H1 (cell line): Measurements from ENCODE around the gene SLC36A2. TPM values are rescaled to one million over a fixed set of nuclear protein-coding genes. Genes with fewer than 3 reads are reported as not detected.

Source experiments
- CTCF ChIA-PET: fragments of 300-600 bp; sonication (Branson Sonifier 250); formaldehyde crosslinking; loops from one replicate; lab custom pipeline; 2021; ENCODE audit not compliant: partially characterized antibody; lab: Charles Lee
- POLR2A ChIA-PET: fragments of 300-600 bp; sonication (Branson Sonifier 250); formaldehyde crosslinking; loops from one replicate; lab custom pipeline; 2021; ENCODE audit warnings: inconsistent platforms; ENCODE audit not compliant: partially characterized antibody; lab: Charles Lee
- DNase-seq, 2 experiments: peaks; one replicate each; pipeline versions ENCODE4 v3.0.0 to v3.0.0-alpha.2; 2010 to 2022; ENCODE audit warnings: low spot score in 2 of 2, low read depth in 1 of 2, mixed read lengths in 1 of 2
- FAIRE-seq: peaks from 2 replicates; lab custom pipeline; 2011; peaks lifted over from hg19 to GRCh38; lab: Jason Lieb, UNC
- H2AFZ ChIP-seq: 2 replicates; pipeline ENCODE4 v1.8.1; 2012; ENCODE audit warnings: low read length, inconsistent platforms
- H2AK5ac ChIP-seq: 2 replicates; pipeline ENCODE4 v1.6.1; 2013; ENCODE audit warnings: low read depth, low read length
- H2BK120ac ChIP-seq: replicated peaks from 2 replicates; pipeline ENCODE3; 2013; ENCODE audit warnings: low read depth, low read length, inconsistent platforms
- H2BK12ac ChIP-seq: 2 replicates; pipeline ENCODE4 v1.6.1; 2013; ENCODE audit warnings: low read depth, low read length
- H2BK15ac ChIP-seq: 2 replicates; pipeline ENCODE4 v1.6.1; 2013; ENCODE audit warnings: low read length
- H2BK20ac ChIP-seq: 2 replicates; pipeline ENCODE4 v1.6.1; 2013; ENCODE audit warnings: low read length
- H2BK5ac ChIP-seq: 2 replicates; pipeline ENCODE4 v1.6.1; 2013; ENCODE audit warnings: low read depth, low read length
- H3K14ac ChIP-seq: 2 replicates; pipeline ENCODE4 v1.6.1; 2013; ENCODE audit warnings: inconsistent platforms; ENCODE audit not compliant: insufficient read length
- H3K18ac ChIP-seq: 2 replicates; pipeline ENCODE4 v1.6.1; 2013; ENCODE audit warnings: low read length; ENCODE audit errors: extremely low read depth
- H3K23ac ChIP-seq: 2 replicates; pipeline ENCODE4 v1.6.1; 2013; ENCODE audit warnings: inconsistent platforms; ENCODE audit not compliant: insufficient read length
- H3K23me2 ChIP-seq: 2 replicates; pipeline ENCODE4 v1.6.1; 2013; ENCODE audit warnings: low read depth, low read length
- H3K27ac ChIP-seq: 2 replicates; pipeline ENCODE4 v1.6.1; 2011; ENCODE audit warnings: low read depth, low read length, inconsistent platforms
- H3K27me3 ChIP-seq, 4 experiments: replicated peaks in 1 of 4; 1 replicate in 1 of 4; 2 replicates in 3 of 4; pipeline versions ENCODE4 v1.6.1 to v1.8.1; 2011 to 2013; ENCODE audit warnings: low read length in 3 of 4, mild to moderate bottlenecking in 3 of 4, inconsistent platforms in 2 of 4, mixed read lengths in 2 of 4, moderate library complexity in 1 of 4; ENCODE audit not compliant: control insufficient read depth in 3 of 4, insufficient read depth in 3 of 4; ENCODE audit errors: extremely low read depth in 1 of 4
- H3K36me3 ChIP-seq, 4 experiments: 2 replicates each; pipeline versions ENCODE4 v1.6.1 to v1.8.1; 2011 to 2013; ENCODE audit warnings: mild to moderate bottlenecking in 4 of 4, low read length in 3 of 4, moderate library complexity in 2 of 4, control low read depth in 1 of 4, inconsistent platforms in 1 of 4; ENCODE audit not compliant: insufficient read depth in 4 of 4, control insufficient read depth in 2 of 4
- H3K4ac ChIP-seq: replicated peaks from 2 replicates; pipeline ENCODE3; 2013; ENCODE audit warnings: low read length, low read depth, mixed read lengths, inconsistent platforms; ENCODE audit not compliant: insufficient read length
- H3K4me1 ChIP-seq, 4 experiments: replicated peaks in 1 of 4; 1 replicate in 1 of 4; 2 replicates in 3 of 4; pipeline versions ENCODE4 v1.6.1 to v1.8.1; 2011 to 2013; ENCODE audit warnings: low read length in 3 of 4, inconsistent platforms in 2 of 4, mixed read lengths in 1 of 4; ENCODE audit not compliant: insufficient read depth in 4 of 4, control insufficient read depth in 3 of 4
- H3K4me2 ChIP-seq, 2 experiments: 2 replicates each; pipeline versions ENCODE4 v1.6.1 to v1.8.1; 2011 to 2013; ENCODE audit warnings: low read depth in 2 of 2, low read length in 2 of 2, control low read depth in 1 of 2, inconsistent platforms in 1 of 2, mild to moderate bottlenecking in 1 of 2; ENCODE audit not compliant: insufficient read depth in 1 of 2
- H3K4me3 ChIP-seq, 4 experiments: fragments of 200-600, 300-600 bp in 1 of 4; sonication (generic), shearing (Covaris generic), sonication (Bioruptor Twin) in 1 of 4; 2 replicates each; pipeline versions ENCODE4 v1.5.1 to v1.8.1; 2011 to 2016; ENCODE audit warnings: low read length in 4 of 4, low read depth in 3 of 4, control low read depth in 2 of 4, inconsistent platforms in 2 of 4, mild to moderate bottlenecking in 2 of 4, mixed read lengths in 1 of 4, moderate library complexity in 1 of 4; ENCODE audit not compliant: insufficient read depth in 2 of 4; ENCODE audit errors: extremely low read depth in 1 of 4
- H3K56ac ChIP-seq: replicated peaks from 2 replicates; pipeline ENCODE3; 2013; ENCODE audit warnings: low read depth, mild to moderate bottlenecking, mixed read lengths, low read length, inconsistent platforms; ENCODE audit not compliant: insufficient read length
- H3K79me1 ChIP-seq: 2 replicates; pipeline ENCODE4 v1.6.1; 2013; ENCODE audit warnings: low read depth, low read length, control low read depth
- H3K79me2 ChIP-seq, 2 experiments: 2 replicates each; pipeline versions ENCODE4 v1.6.1 to v1.8.1; 2012 to 2013; ENCODE audit warnings: low read length in 2 of 2, mild to moderate bottlenecking in 2 of 2, inconsistent platforms in 1 of 2; ENCODE audit not compliant: insufficient read depth in 2 of 2, control insufficient read depth in 1 of 2
- H3K9ac ChIP-seq, 4 experiments: replicated peaks in 1 of 4; 1 replicate in 1 of 4; 2 replicates in 3 of 4; pipeline versions ENCODE4 v1.6.1 to v1.8.1; 2011 to 2013; ENCODE audit warnings: low read depth in 3 of 4, low read length in 3 of 4, control low read depth in 2 of 4, mild to moderate bottlenecking in 2 of 4, moderate library complexity in 2 of 4, inconsistent platforms in 1 of 4; ENCODE audit errors: extremely low read depth in 1 of 4
- H3K9me3 ChIP-seq, 2 experiments: 2 replicates each; pipeline versions ENCODE4 v1.6.1 to v1.8.1; 2012 to 2013; ENCODE audit warnings: mild to moderate bottlenecking in 2 of 2, moderate library complexity in 2 of 2, control low read depth in 1 of 2, inconsistent platforms in 1 of 2, low read depth in 1 of 2, low read length in 1 of 2, mixed read lengths in 1 of 2; ENCODE audit not compliant: insufficient read depth in 2 of 2
- H4K20me1 ChIP-seq, 2 experiments: replicated peaks in 1 of 2; 2 replicates each; pipeline versions ENCODE3 to v1.8.1; 2011 to 2013; ENCODE audit warnings: inconsistent platforms in 2 of 2, low read length in 2 of 2, mild to moderate bottlenecking in 1 of 2; ENCODE audit not compliant: insufficient read depth in 2 of 2, control insufficient read depth in 1 of 2
- H4K5ac ChIP-seq: 2 replicates; pipeline ENCODE4 v1.6.1; 2013; ENCODE audit warnings: low read length, low read depth, mixed read lengths, inconsistent platforms; ENCODE audit not compliant: insufficient read length
- H4K8ac ChIP-seq: 2 replicates; pipeline ENCODE4 v1.8.0; 2013; ENCODE audit warnings: mild to moderate bottlenecking, moderate library complexity, low read length, inconsistent platforms; ENCODE audit not compliant: insufficient read depth; ENCODE audit errors: extremely low read depth
- H4K91ac ChIP-seq: replicated peaks from 2 replicates; pipeline ENCODE3; 2013; ENCODE audit warnings: low read length, mixed read lengths, inconsistent platforms; ENCODE audit not compliant: insufficient read length
- CBX5 ChIP-seq: fragments of 300-800, 300-1000 bp; sonication (generic); IDR thresholded peaks from 2 replicates; pipeline ENCODE4 v1.7.1; 2016; ENCODE audit warnings: antibody characterized with exemption, low read length, low read depth
- EGR1 ChIP-seq: IDR thresholded peaks from 2 replicates; pipeline ENCODE4 v1.6.1; 2011; ENCODE audit warnings: low read depth, low read length, borderline replicate concordance
- EZH2 ChIP-seq: fragments of 200-600 bp; sonication (generic); IDR thresholded peaks from 2 replicates; pipeline ENCODE4 v1.7.1; 2012; ENCODE audit warnings: low read depth, mild to moderate bottlenecking, moderate library complexity, low read length, inconsistent platforms; ENCODE audit not compliant: severe bottlenecking
- HDAC6 ChIP-seq: IDR thresholded peaks from one replicate; pipeline ENCODE4 v1.7.1; 2012; ENCODE audit warnings: low read depth, mild to moderate bottlenecking, inconsistent platforms, low read length, moderate library complexity
- JUN ChIP-seq: IDR thresholded peaks from 2 replicates; pipeline ENCODE4 v1.6.1; 2011; ENCODE audit warnings: low read depth, mild to moderate bottlenecking, improper control_type of control experiment, low read length
- MAFK ChIP-seq: IDR thresholded peaks from 2 replicates; pipeline ENCODE4 v1.6.1; 2012; ENCODE audit warnings: low read depth, mild to moderate bottlenecking, improper control_type of control experiment, low read length
- TEAD4 ChIP-seq: IDR thresholded peaks from 2 replicates; pipeline ENCODE4 v1.6.1; 2012; ENCODE audit warnings: low read depth, low read length, inconsistent platforms, mixed read lengths
- USF2 ChIP-seq: IDR thresholded peaks from 2 replicates; pipeline ENCODE4 v1.6.1; 2011; ENCODE audit warnings: low read length, improper control_type of control experiment
- WGBS, 2 experiments: shearing (Covaris generic) in 1 of 2; methylation state at CpG; one replicate each; pipeline versions ENCODE4 v1.1.6 to v1.1.7; 2013 to 2015; ENCODE audit warnings: low lambda C conversion rate in 2 of 2, mixed read lengths in 2 of 2, inconsistent platforms in 1 of 2, low coverage in 1 of 2, missing lambda C conversion rate in 1 of 2; ENCODE audit not compliant: insufficient replicate concordance in 2 of 2, insufficient coverage in 1 of 2, insufficient read length in 1 of 2; ENCODE audit errors: extremely low coverage in 1 of 2, missing lambda C conversion rate in 1 of 2; 5-methylcytosine and 5-hydroxymethylcytosine counted together
- polyA plus RNA-seq, 7 experiments: library from polyadenylated mRNA; depleted of rRNA in 3 of 7; stranded (reverse) in 5 of 7; unstranded in 2 of 7; fragments of >200 nt in 5 of 7; fragments of 200-250 nt in 2 of 7; gene quantifications; 1 replicate in 5 of 7; 2 replicates in 1 of 7; 4 replicates in 1 of 7; pipeline versions ENCODE4 v1.2.1 to v1.2.3, GENCODE V29; 2011 to 2013; ENCODE audit warnings: missing spikeins in 2 of 7, mixed read lengths in 2 of 7
- total RNA-seq: library from RNA; stranded (reverse); fragmentation: NEBNext Ultra II Directional; extraction: Animal tissue kit (Norgen Biotek cat#: 25700); gene quantifications from 2 replicates; pipeline ENCODE4 v1.2.1, GENCODE V29; 2021

SLC36A2 gene
- total and polyA plus RNA-seq, 2 of the 8 experiments (the other 6 are each of a cell fraction or from before 2014, with no cell fraction given) = 0.30 TPM; not detected in 1

DNA sequence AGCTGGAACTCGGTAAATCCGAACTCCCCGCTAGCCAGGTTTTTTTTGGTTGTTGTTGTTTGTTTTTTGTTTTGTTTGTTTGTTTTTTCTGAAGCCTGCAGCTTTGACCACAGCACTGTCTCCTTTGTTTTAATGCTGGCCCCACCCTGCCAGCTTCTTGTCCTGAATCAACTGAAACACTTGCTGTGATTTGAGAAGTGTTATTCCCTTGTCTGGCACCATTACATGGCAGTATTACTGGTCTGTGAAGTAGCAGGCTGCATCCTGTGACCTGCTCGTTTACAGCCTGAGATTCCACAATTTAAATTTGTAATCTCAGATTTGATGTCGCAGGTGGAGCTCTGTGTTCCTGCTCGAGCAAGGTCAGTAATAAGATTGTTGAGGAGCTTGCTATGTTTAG, 1.4 kb upstream of the SLC36A2 start:
- peaks cover 4 to 22% (median 18%) of the 10 kb centered on the region in 4 experiments; a peak in 5 of 7 replicates for H3K4me1 ChIP-seq
- no peaks in the 10 kb centered on the region for H3K79me1 ChIP-seq
- FAIRE-seq = no peak
- no peak overlapping the region for H3K18ac ChIP-seq
- no peak overlapping the region for H2AFZ ChIP-seq
- no peak overlapping the region for H3K9ac ChIP-seq
- H3K4me2 ChIP-seq = peak overlapping the region in 1 of 2 experiments; percentile 17; a peak in 1 of 4 replicates
- no peak overlapping the region for H2BK12ac ChIP-seq
- H3K79me2 ChIP-seq = no peaks in the 10 kb centered on the region
- H2BK20ac ChIP-seq = no peak overlapping the region
- H3K4ac ChIP-seq = no peak overlapping the region
- H3K23ac ChIP-seq = no peak overlapping the region
- TF ChIP-seq EGR1 (no peak), TEAD4 (no peak), MAFK (no peak), USF2 (no peak), HDAC6 (no peak), EZH2 (no peak), CBX5 (no peak), JUN (no peak)
- TF ChIP-seq, all 59 proteins: peak for 0
- no peaks in the 10 kb centered on the region for H3K23me2 ChIP-seq
- H2BK120ac ChIP-seq = no peak overlapping the region
- no peak for DNase-seq
- no peak overlapping the region for H2BK5ac ChIP-seq
- H3K4me3 ChIP-seq = no peak overlapping the region
- H4K20me1 ChIP-seq = no peaks in the 10 kb centered on the region
- no peak overlapping the region for H2BK15ac ChIP-seq
- H3K9me3 ChIP-seq = no peaks in the 10 kb centered on the region
- 68% methylated on average over 6 of the region's 6 CpGs; no CpG with 5 or more reads in 1 of the 2 experiments for WGBS, 2 experiments
- no peak overlapping the region for H3K14ac ChIP-seq
- no peak overlapping the region for H4K8ac ChIP-seq
- H2AK5ac ChIP-seq = no peak overlapping the region
- ChIA-PET POLR2A (interaction anchor here (0.6 to 1.6 kb wide), 5 partner anchors 9 to 422 kb away, joined by 3 to 4 read pairs (median 4); no protein-coding TSS in a partner anchor), CTCF (interaction anchor here (0.5 to 3.1 kb wide), 15 partner anchors 10 to 386 kb away, joined by 3 to 18 read pairs (median 4); no protein-coding TSS in a partner anchor)
- no peaks in the 10 kb centered on the region for H3K36me3 ChIP-seq
- no peak overlapping the region for H4K91ac ChIP-seq
- no peak overlapping the region for H3K56ac ChIP-seq
- no peak overlapping the region for H4K5ac ChIP-seq
- H3K27ac ChIP-seq = no peak overlapping the region
- H3K27me3 ChIP-seq = peaks cover 1 to 24% (median 14%) of the 10 kb centered on the region in 4 experiments; a peak in 6 of 7 replicates
